GM19467 (cell line): ENCODE results near the gene PARM1.

Experiments used
- ATAC-seq: cut with Tn5 transposase; IDR thresholded peaks from one replicate; pipeline ENCODE4 v1.9.1; 2021; ENCODE audit warnings: mild to moderate bottlenecking, moderate library complexity; ENCODE audit not compliant: unreplicated experiment

The PARM1 gene

GRCh38 chr4:74932832-74933561 is at the start of gene PARM1:
Gene PARM1 (plus strand): TSS chr4:74933116. CDS start chr4:74933328, 212 bp downstream.
- ATAC-seq, result peak; percentile 77

GRCh38 chr4:74884266-74884665 is 48.6 kb upstream of the PARM1 start:
- ATAC-seq, result no peak

GRCh38 chr4:74886484-74886883 is 46.4 kb upstream of the PARM1 start:
- ATAC-seq, result no peak

GRCh38 chr4:74890341-74890740 is 42.6 kb upstream of the PARM1 start:
- no peak for ATAC-seq

GRCh38 chr4:74891037-74891436 is 41.9 kb upstream of the PARM1 start:
- ATAC-seq, result no peak

- ATAC-seq, result no peak
Measured at GRCh38 chr4:74893171-74893570, 39.7 kb upstream of the PARM1 start.

GRCh38 chr4:74896595-74896994 is 36.3 kb upstream of the PARM1 start:
- no peak for ATAC-seq

- no peak for ATAC-seq
Measured at GRCh38 chr4:74897386-74897785, 35.5 kb upstream of the PARM1 start.

GRCh38 chr4:74900862-74901261 is 32.1 kb upstream of the PARM1 start:
- ATAC-seq, result no peak

- ATAC-seq, result no peak
Measured at GRCh38 chr4:74904509-74905065, 28.3 kb upstream of the PARM1 start.

GRCh38 chr4:74906771-74907170 is 26.1 kb upstream of the PARM1 start:
- no peak for ATAC-seq

- peak; percentile 62 for ATAC-seq
Measured at GRCh38 chr4:74919783-74920182, 13.1 kb upstream of the PARM1 start.

GRCh38 chr4:74920704-74921103 is 12.2 kb upstream of the PARM1 start:
- ATAC-seq, result no peak

GRCh38 chr4:74921490-74921889 is 11.4 kb upstream of the PARM1 start:
- no peak for ATAC-seq

- ATAC-seq, result no peak
Measured at GRCh38 chr4:74926007-74926406, 6.9 kb upstream of the PARM1 start.

- peak; percentile 45 for ATAC-seq
Measured at GRCh38 chr4:74930162-74930561, 2.8 kb upstream of the PARM1 start.

GRCh38 chr4:74931376-74931775 is 1.5 kb upstream of the PARM1 start:
- ATAC-seq, result no peak

- ATAC-seq, result no peak
Measured at GRCh38 chr4:74932010-74932409, 906 bp upstream of the PARM1 start.

- no peak for ATAC-seq
Measured at GRCh38 chr4:74933562-74934015, 673 bp downstream of the PARM1 start.

- no peak for ATAC-seq
Measured at GRCh38 chr4:74934016-74934831, 1.3 kb downstream of the PARM1 start.

GRCh38 chr4:74934888-74935287 is 2.0 kb downstream of the PARM1 start:
- ATAC-seq, result no peak

GRCh38 chr4:74941123-74941522 is 8.2 kb downstream of the PARM1 start:
- no peak for ATAC-seq
